ENCODE data around the gene R3HCC1L. TPM values are rescaled to one million over a fixed set of nuclear protein-coding genes. Genes with fewer than 3 reads are reported as not detected.

R3HCC1L gene
- total RNA-seq, 4 donors from 2014 or later: 15.9 to 20.3 (median 18.6) TPM

- peaks cover 7 to 8% of the 10 kb centered on the region in 2 donors for H3K36me3 ChIP-seq
- peaks cover 0 to 5% of the 10 kb centered on the region in 2 donors for H3K4me1 ChIP-seq
- DNase-seq: no peak
- no peaks in the 10 kb centered on the region for H3K9me3 ChIP-seq
- WGBS, 2 donors: 71 to 83% methylated on average over 5 of the region's 5 CpGs
- no peak overlapping the region for H3K4me3 ChIP-seq (replicated peaks in 1 of 3)
- no peak for TF ChIP-seq POLR2A (IDR thresholded peaks at IDR 0.05)
- TF ChIP-seq, protein P1, sequence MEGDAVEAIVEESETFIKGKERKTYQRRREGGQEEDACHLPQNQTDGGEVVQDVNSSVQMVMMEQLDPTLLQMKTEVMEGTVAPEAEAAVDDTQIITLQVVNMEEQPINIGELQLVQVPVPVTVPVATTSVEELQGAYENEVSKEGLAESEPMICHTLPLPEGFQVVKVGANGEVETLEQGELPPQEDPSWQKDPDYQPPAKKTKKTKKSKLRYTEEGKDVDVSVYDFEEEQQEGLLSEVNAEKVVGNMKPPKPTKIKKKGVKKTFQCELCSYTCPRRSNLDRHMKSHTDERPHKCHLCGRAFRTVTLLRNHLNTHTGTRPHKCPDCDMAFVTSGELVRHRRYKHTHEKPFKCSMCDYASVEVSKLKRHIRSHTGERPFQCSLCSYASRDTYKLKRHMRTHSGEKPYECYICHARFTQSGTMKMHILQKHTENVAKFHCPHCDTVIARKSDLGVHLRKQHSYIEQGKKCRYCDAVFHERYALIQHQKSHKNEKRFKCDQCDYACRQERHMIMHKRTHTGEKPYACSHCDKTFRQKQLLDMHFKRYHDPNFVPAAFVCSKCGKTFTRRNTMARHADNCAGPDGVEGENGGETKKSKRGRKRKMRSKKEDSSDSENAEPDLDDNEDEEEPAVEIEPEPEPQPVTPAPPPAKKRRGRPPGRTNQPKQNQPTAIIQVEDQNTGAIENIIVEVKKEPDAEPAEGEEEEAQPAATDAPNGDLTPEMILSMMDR (IDR thresholded peaks at IDR 0.05): no peak
- intact Hi-C loops (cut with DNase I): no loop called here
- no peaks in the 10 kb centered on the region for H3K27me3 ChIP-seq
- no peak overlapping the region for H3K27ac ChIP-seq
These were observed 101.4 kb downstream of the R3HCC1L start for GRCh38 chr10:98235846-98236245.

GRCh38 chr10:98236862-98237261 lies 102.4 kb downstream of the R3HCC1L start:
- H3K27ac ChIP-seq: no peak overlapping the region
- no peak for DNase-seq
- intact Hi-C loops (cut with DNase I): no loop called here
- H3K4me1 ChIP-seq: peaks cover 0 to 5% of the 10 kb centered on the region in 2 donors
- peaks cover 7 to 8% of the 10 kb centered on the region in 2 donors for H3K36me3 ChIP-seq
- H3K27me3 ChIP-seq: no peaks in the 10 kb centered on the region
- TF ChIP-seq, protein P1 (IDR thresholded peaks at IDR 0.05): no peak
- TF ChIP-seq POLR2A (IDR thresholded peaks at IDR 0.05): no peak
- no peak overlapping the region for H3K4me3 ChIP-seq (replicated peaks in 1 of 3)
- no peaks in the 10 kb centered on the region for H3K9me3 ChIP-seq
- WGBS, 2 donors: 92 to 94% methylated on average over 5 of the region's 5 CpGs

GRCh38 chr10:98238391-98238790 lies 103.9 kb downstream of the R3HCC1L start:
- H3K36me3 ChIP-seq: peaks cover 7 to 8% of the 10 kb centered on the region in 2 donors
- TF ChIP-seq, protein P1 (IDR thresholded peaks at IDR 0.05): no peak
- no peak for TF ChIP-seq POLR2A (IDR thresholded peaks at IDR 0.05)

DNA sequence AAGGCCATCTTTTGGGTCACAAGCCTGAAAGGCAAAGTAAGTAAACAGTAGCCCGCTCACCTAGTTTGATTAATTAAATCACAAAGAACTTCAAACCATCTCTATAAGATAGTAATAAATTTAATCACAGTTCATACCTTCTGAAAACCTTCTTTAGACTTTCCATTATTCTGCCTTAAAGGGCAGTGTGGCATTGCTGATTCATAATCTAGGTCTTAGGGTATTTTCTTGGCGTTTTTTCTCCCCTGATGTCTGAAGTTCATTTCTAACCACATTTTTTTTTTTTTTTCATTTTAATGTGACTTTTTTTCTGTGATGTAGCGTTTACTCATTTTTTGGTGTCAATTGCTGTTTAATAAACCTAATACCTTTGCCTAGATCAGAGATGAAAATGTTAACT lies 106.1 kb downstream of the R3HCC1L start:
- peaks cover 7 to 8% of the 10 kb centered on the region in 2 donors for H3K36me3 ChIP-seq
- H3K9me3 ChIP-seq: no peaks in the 10 kb centered on the region
- H3K4me3 ChIP-seq (replicated peaks in 1 of 3): no peak overlapping the region
- DNase-seq: no peak
- no peaks in the 10 kb centered on the region for H3K27me3 ChIP-seq
- H3K27ac ChIP-seq: no peak overlapping the region
- intact Hi-C loops (cut with DNase I): no loop called here
- TF ChIP-seq POLR2A (IDR thresholded peaks at IDR 0.05): no peak
- TF ChIP-seq, protein P1 (IDR thresholded peaks at IDR 0.05): no peak
- 91 to 98% methylated on average over 3 of the region's 3 CpGs for WGBS, 2 donors
- H3K4me1 ChIP-seq: peaks cover 14 to 15% of the 10 kb centered on the region in 2 donors

More at GRCh38 chr10:98238391-98238790, 103.9 kb downstream of the R3HCC1L start:
- Histone ChIP-seq H3K4me3 (replicated peaks in 1 of 3) (no peak overlapping the region), H3K4me1 (peaks cover 0 to under 1% of the 10 kb centered on the region in 2 donors), H3K9me3 (no peaks in the 10 kb centered on the region), H3K27ac (no peak overlapping the region), H3K27me3 (no peaks in the 10 kb centered on the region)
- intact Hi-C loops (cut with DNase I): no loop called here
- WGBS, 2 donors: 91 to 98% methylated on average over 1 of the region's 1 CpG
- no peak for DNase-seq

- intact Hi-C loops (cut with DNase I): no loop called here
- DNase-seq: no peak
- Histone ChIP-seq H3K4me3 (replicated peaks in 1 of 3) (no peak overlapping the region), H3K9me3 (no peaks in the 10 kb centered on the region), H3K36me3 (peaks cover 0 to 2% of the 10 kb centered on the region in 2 donors), H3K27me3 (no peaks in the 10 kb centered on the region), H3K4me1 (peaks cover 31 to 34% of the 10 kb centered on the region in 2 donors), H3K27ac (no peak overlapping the region)
- TF ChIP-seq POLR2A (IDR thresholded peaks at IDR 0.05): no peak
- TF ChIP-seq, protein P1 (IDR thresholded peaks at IDR 0.05): peak in 4 of 6 experiments; percentile 36 to 76 (median 55)
- WGBS, 2 donors: 93 to 95% methylated on average over 1 of the region's 1 CpG
These were observed 108.4 kb downstream of the R3HCC1L start for GRCh38 chr10:98242823-98243222.

All from thyroid gland (tissue), 4 donors.